Activated CD4-positive, alpha-beta T cell treated with anti-CD3 and anti-CD28 coated beads, Interleukin-2, amount 10 ng/mL, durations not matched to agents 7 days and 5 days (primary cell): ENCODE data around the gene GGTLC2. TPM values are rescaled to one million over a fixed set of nuclear protein-coding genes. Genes with fewer than 3 reads are reported as not detected.
"Not testable (repeated sequence)": the region's sequence is repeated elsewhere in the genome, so short reads cannot be mapped to it uniquely, and the experiment has no call there.

ENCODE experiments used
- CTCF ChIA-PET: fragments of 350-600 bp; sonication (Branson Sonifier 250); formaldehyde crosslinking; loops from one replicate; lab custom pipeline; 2021; ENCODE audit warnings: antibody characterized with exemption; lab: Charles Lee
- POLR2A ChIA-PET: fragments of 350-600 bp; sonication (Branson Sonifier 250); formaldehyde crosslinking; loops from one replicate; lab custom pipeline; 2021; ENCODE audit warnings: antibody characterized with exemption; lab: Charles Lee
- DNase-seq: peaks from one replicate; pipeline ENCODE4 v3.0.0-alpha.2; 2020
- H3K27ac Mint-ChIP-seq: one replicate; pipeline ENCODE4 v1.8.0; 2021; ENCODE audit warnings: mild to moderate bottlenecking, moderate library complexity, mixed read lengths
- H3K27me3 Mint-ChIP-seq: one replicate; pipeline ENCODE4 v1.8.0; 2021; ENCODE audit warnings: mixed read lengths
- H3K36me3 Mint-ChIP-seq: one replicate; pipeline ENCODE4 v1.8.0; 2021; ENCODE audit warnings: low read depth, mixed read lengths
- H3K4me1 Mint-ChIP-seq: one replicate; pipeline ENCODE4 v1.8.0; 2021; ENCODE audit warnings: mixed read lengths
- H3K4me3 Mint-ChIP-seq: one replicate; pipeline ENCODE4 v1.8.0; 2021; ENCODE audit warnings: mild to moderate bottlenecking, moderate library complexity, mixed read lengths
- H3K9me3 Mint-ChIP-seq: one replicate; pipeline ENCODE4 v1.8.0; 2021; ENCODE audit warnings: mixed read lengths
- total RNA-seq, 2 experiments: library from RNA; stranded (reverse); gene quantifications; one replicate each; pipeline ENCODE4 v1.2.3, GENCODE V29; 2021

Gene GGTLC2
- total RNA-seq, 2 experiments from 2014 or later: not detected

GRCh38 chr22:22682196-22682595, 37.8 kb downstream of the GGTLC2 start:
- Mint-ChIP-seq H3K27me3 (peaks cover 2% of the 10 kb centered on the region), H3K4me1 (peaks cover 5% of the 10 kb centered on the region), H3K36me3 (no peaks in the 10 kb centered on the region), H3K9me3 (no peaks in the 10 kb centered on the region), H3K27ac (no peak overlapping the region), H3K4me3 (no peak overlapping the region)
- CTCF ChIA-PET: no interaction called here
- POLR2A ChIA-PET: no interaction called here
- DNase-seq: no peak

DNA sequence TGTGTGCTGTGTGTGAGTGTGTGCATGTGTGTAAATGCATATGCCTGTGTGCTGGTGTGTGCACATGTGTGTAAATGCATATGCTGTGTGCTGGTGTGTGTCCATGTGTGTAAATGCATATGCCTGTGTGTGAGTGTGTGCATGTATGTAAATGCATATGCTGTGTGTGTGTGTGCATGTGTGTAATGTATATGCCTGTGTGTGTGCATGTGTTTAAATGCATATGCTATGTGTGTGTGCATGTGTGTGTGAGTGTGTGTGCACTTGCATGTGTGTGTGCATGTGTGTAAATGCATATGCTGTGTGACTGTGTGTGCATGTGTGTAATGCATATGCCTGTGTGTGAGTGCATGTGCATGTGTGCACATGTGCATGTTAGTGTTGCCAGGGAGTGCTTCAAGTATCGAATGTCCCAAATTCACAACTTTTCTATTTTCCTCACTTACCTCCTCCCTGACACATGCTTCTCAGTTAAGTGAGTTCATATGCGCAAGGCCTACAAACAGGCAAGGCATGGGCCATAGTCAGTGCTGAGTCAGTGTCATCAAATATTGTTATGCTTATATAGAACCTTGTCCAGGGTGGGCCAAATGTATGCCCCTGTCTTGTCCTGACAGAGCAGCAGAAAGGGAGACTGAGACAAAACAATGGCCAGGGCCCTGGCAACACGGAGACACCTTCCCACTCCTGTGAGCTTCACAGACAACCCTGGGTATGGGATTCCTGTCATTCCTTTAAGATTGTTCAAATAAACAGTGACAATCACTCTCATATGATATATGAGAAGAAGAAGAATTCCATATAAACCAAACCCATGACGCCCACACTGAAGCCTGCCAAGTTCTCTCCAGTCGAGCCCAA, 38.6 kb downstream of the GGTLC2 start:
- peaks cover 5% of the 10 kb centered on the region for H3K4me1 Mint-ChIP-seq
- H3K36me3 Mint-ChIP-seq: no peaks in the 10 kb centered on the region
- DNase-seq: no peak
- H3K4me3 Mint-ChIP-seq: no peak overlapping the region
- H3K27me3 Mint-ChIP-seq: no peaks in the 10 kb centered on the region
- H3K9me3 Mint-ChIP-seq: no peaks in the 10 kb centered on the region
- ChIA-PET CTCF (interaction anchor here (2.3 kb wide), 1 partner anchor 17 kb away, joined by 10 read pairs; no protein-coding TSS in a partner anchor), POLR2A (no interaction called here)
- H3K27ac Mint-ChIP-seq: no peak overlapping the region

DNA sequence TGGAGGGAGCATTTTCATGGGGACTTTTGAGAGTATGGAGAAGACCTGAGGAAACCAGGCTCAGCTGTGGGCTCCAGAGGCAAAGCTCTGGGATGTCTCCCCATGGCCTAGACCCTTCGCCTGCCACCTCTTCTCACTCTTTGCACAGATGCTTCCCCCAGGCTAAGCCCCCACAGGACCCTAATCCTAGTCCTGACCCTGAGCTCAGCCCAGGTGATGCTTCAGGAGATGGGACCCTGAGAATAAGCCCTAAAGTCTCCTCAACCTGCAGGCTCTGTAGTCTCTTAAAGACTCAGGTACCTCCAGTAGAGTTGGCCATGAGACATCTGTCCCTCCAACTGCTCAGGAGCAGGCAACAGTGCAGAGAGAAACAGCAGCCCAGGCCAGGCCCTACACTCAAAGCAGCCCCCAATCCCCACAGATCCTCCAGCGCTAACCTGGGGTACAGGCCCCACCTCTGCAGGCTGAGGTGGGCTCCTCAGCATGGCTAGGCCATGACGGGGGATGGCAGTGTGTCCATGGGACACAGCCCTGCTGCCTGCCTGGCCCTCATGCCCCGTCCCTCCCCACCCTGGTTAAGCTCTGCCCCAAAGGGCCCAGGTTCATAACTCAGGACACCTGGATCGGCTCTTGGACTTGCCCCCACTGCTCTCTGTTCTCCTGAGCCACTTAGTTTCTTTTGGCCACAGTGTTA, 39.4 kb downstream of the GGTLC2 start:
- H3K27ac Mint-ChIP-seq: no peak overlapping the region
- CTCF ChIA-PET: interaction anchor here (2.3 kb wide), 1 partner anchor 18 kb away, joined by 10 read pairs; no protein-coding TSS in a partner anchor
- no peaks in the 10 kb centered on the region for H3K27me3 Mint-ChIP-seq
- POLR2A ChIA-PET: no interaction called here
- no peak for DNase-seq
- H3K4me1 Mint-ChIP-seq: no peaks in the 10 kb centered on the region
- H3K36me3 Mint-ChIP-seq: no peaks in the 10 kb centered on the region
- no peak overlapping the region for H3K4me3 Mint-ChIP-seq
- H3K9me3 Mint-ChIP-seq: no peaks in the 10 kb centered on the region

DNA sequence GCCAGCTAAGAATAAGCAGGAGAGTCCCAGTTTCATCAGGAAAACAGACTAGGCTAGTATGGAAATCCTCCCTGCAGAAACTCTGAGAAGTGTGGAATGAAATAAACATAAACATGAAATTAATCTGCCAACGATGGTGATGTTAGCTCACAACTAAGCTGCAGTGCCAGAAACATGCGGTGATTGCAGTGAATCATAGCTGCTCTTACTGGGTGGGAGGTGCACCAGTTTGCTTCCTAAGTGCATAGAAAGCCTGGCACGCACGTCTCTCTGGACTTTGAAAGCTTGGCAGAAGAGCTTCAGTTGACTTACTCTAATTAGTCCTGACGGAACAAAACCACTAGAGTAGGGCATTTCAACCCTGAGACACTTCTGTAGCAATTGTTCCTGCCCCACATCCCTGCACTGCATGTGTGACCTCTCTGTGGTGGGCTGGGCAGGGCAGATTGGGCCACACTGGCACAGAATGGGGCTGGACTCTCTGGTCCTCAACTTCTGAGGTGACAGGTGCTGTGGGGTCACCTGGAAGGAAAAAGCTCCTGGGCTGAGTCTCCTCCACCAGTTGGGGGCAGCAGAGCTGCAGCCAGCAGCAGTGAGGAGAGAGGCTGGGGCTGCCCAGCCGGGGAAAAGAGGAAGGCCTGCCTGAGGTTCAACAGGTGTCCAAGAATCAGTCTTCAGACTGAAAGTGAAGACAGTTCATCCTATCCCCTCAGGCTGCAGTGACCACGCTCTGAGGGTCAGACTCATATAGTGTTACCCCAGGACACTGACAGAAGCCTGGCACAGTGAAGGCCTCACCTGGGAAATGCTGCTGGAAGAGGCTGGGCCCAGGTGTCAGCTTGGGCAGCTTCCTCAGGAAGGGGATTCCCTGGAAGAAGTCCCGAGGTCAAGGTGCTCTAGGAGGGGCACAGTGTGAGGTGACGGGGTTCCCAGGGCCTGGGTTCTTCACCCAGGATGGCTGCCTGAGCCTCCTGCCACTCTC, 40.5 kb downstream of the GGTLC2 start:
- ChIA-PET CTCF (interaction anchor here (1.0 to 2.3 kb wide), 3 partner anchors 19 to 98 kb away, joined by 3 to 10 read pairs (median 3); no protein-coding TSS in a partner anchor), POLR2A (no interaction called here)
- peak; percentile 21 for DNase-seq
- Mint-ChIP-seq H3K27ac (no peak overlapping the region), H3K36me3 (no peaks in the 10 kb centered on the region), H3K9me3 (no peaks in the 10 kb centered on the region), H3K4me1 (no peaks in the 10 kb centered on the region), H3K27me3 (no peaks in the 10 kb centered on the region), H3K4me3 (no peak overlapping the region)

GRCh38 chr22:22685586-22685985, 41.2 kb downstream of the GGTLC2 start:
- H3K27ac Mint-ChIP-seq: no peak overlapping the region
- no peaks in the 10 kb centered on the region for H3K9me3 Mint-ChIP-seq
- ChIA-PET POLR2A (no interaction called here), CTCF (interaction anchor here (1.0 to 2.3 kb wide), 4 partner anchors 20 to 98 kb away, joined by 3 to 10 read pairs (median 3); no protein-coding TSS in a partner anchor)
- DNase-seq: no peak
- no peaks in the 10 kb centered on the region for H3K27me3 Mint-ChIP-seq
- no peaks in the 10 kb centered on the region for H3K36me3 Mint-ChIP-seq
- no peak overlapping the region for H3K4me3 Mint-ChIP-seq
- H3K4me1 Mint-ChIP-seq: no peaks in the 10 kb centered on the region

DNA sequence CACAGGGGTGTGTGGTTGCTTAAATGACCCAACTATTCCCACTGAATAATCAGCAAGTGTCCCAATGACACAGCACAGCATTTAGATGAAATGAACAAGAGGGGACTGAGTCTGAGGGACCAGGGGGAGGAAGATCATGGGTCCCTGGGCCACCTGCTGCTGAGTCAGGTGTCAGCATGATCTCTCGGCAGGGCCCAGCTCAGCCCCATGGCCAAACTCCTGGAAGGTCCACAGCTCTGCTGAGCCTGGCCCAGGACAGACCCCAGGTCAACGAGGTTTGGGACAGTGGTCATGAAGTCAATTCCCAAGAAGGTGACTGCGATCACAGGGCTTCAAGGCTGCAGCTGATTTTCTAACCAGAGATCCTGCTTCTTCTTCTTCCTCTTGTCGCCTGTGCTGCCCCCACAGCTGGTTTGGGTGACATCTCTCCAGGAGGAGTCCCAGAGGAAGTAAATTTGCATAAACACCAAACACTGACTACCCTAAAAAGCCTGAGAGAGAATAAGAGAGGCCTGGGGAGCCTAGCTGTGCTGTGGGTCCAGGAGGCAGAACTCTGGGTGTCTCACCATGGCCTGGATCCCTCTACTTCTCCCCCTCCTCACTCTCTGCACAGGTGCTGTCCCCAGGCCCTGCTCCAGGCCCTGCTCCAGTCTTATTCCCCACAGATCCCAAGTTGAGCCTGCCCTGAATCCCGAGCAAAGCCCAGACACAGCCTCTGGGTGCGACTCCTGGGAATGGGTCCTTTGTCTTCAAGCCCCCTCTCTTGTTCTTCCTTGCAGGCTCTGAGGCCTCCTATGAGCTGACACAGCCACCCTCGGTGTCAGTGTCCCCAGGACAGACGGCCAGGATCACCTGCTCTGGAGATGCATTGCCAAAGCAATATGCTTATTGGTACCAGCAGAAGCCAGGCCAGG, 42.0 kb downstream of the GGTLC2 start:
- H3K4me1 Mint-ChIP-seq, H3K27ac Mint-ChIP-seq, POLR2A ChIA-PET: not testable (repeated sequence)

GRCh38 chr22:22687638-22688500, 43.5 kb downstream of the GGTLC2 start:
- no peaks in the 10 kb centered on the region for H3K4me1 Mint-ChIP-seq
- no peaks in the 10 kb centered on the region for H3K9me3 Mint-ChIP-seq
- H3K4me3 Mint-ChIP-seq: no peak overlapping the region
- no peak overlapping the region for H3K27ac Mint-ChIP-seq
- CTCF ChIA-PET: no interaction called here
- no peaks in the 10 kb centered on the region for H3K27me3 Mint-ChIP-seq
- peak; percentile 48 for DNase-seq
- POLR2A ChIA-PET: no interaction called here
- no peaks in the 10 kb centered on the region for H3K36me3 Mint-ChIP-seq

More for the DNA sequence above, 42.0 kb downstream of the GGTLC2 start:
- CTCF ChIA-PET: interaction anchor here (1.3 kb wide), 1 partner anchor 67 kb away, joined by 3 read pairs; no protein-coding TSS in a partner anchor
- not testable (repeated sequence) for DNase-seq, H3K4me3 Mint-ChIP-seq, H3K9me3 Mint-ChIP-seq, H3K27me3 Mint-ChIP-seq, H3K36me3 Mint-ChIP-seq

DNA sequence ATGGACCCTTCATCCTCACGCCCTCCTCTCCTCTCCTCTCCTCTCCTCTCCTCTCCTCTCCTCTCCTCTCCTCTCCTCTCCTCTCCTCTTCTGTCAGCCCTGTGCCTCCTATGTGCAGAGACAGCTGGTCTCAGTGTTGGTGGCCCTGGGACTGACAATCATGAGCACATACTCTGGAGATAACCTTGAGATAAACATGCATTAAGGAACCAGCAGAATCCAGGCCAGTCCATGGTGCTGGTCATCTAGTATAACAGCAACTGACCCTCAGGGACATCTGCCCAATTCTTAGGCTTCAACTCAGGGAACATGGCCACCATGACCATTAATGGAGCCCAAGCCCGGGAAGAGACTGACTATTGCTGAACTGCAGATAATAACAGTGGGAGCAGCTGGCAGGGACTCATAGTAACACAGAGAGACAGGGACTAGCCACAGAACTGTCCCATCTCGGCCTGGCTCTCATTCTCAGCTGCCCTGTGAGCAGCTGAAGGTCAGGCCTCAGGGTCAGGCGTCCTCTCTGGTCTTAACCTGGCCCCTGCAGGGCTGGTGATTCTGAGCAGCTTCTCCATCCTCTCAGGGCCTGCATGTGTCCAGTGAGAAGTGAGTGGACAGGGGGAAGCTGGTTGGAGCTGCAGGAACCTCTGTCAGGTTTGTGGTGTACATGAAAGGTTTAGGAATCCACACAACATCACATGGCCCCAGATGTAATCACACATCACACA, 45.4 kb downstream of the GGTLC2 start:
- H3K4me3 Mint-ChIP-seq: no peak overlapping the region
- H3K27ac Mint-ChIP-seq: no peak overlapping the region
- no peaks in the 10 kb centered on the region for H3K4me1 Mint-ChIP-seq
- DNase-seq: no peak
- no peaks in the 10 kb centered on the region for H3K9me3 Mint-ChIP-seq
- CTCF ChIA-PET: interaction anchor here (1.1 kb wide), 1 partner anchor 12 kb away, joined by 5 read pairs; no protein-coding TSS in a partner anchor
- POLR2A ChIA-PET: no interaction called here
- no peaks in the 10 kb centered on the region for H3K36me3 Mint-ChIP-seq
- H3K27me3 Mint-ChIP-seq: no peaks in the 10 kb centered on the region

GRCh38 chr22:22691055-22691454, 46.6 kb downstream of the GGTLC2 start:
- Mint-ChIP-seq H3K27ac (no peak overlapping the region), H3K4me3 (no peak overlapping the region), H3K9me3 (no peaks in the 10 kb centered on the region), H3K36me3 (no peaks in the 10 kb centered on the region), H3K4me1 (no peaks in the 10 kb centered on the region), H3K27me3 (no peaks in the 10 kb centered on the region)
- ChIA-PET POLR2A (no interaction called here), CTCF (interaction anchor here (1.0 kb wide), 1 partner anchor 103 kb away, joined by 3 read pairs; no protein-coding TSS in a partner anchor)
- no peak for DNase-seq
